ENCODE measurements around the gene CWF19L1. TPM values are rescaled to one million over a fixed set of nuclear protein-coding genes. Genes with fewer than 3 reads are reported as not detected.
"Not testable (repeated sequence)": the region's sequence is repeated elsewhere in the genome, so short reads cannot be mapped to it uniquely, and the experiment has no call there.

CWF19L1 gene
- total RNA-seq, 6 donors from 2014 or later, result 15.2 to 46.1 (median 23.3) TPM

DNA sequence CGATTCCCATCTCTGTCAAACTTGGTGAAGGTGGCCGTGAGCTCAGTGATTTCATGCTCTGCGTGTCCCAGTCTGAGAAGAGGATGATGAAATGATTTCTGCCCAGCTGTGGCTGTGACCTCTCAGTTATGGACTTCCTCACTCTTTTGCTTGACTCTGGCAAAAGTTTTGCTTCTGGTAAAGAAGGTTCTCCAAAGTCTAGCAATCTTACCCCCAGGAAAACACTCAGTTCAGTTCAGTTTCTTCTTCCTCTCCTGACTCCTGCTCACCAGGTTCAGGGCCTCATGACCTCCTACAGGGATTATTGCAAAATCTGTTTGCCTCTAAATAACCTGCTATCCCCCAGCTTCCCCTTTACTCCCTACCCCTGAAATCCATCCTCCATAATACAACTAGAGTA, 23.9 kb upstream of the CWF19L1 start:
- peak in 1 of 2 donors; percentile 42 for DNase-seq
- Histone ChIP-seq H3K4me1 (peaks cover 5 to 9% (median 8%) of the 10 kb centered on the region in 4 donors), H3K9me3 (no peaks in the 10 kb centered on the region), H3K4me3 (no peak overlapping the region), H3K27me3 (no peaks in the 10 kb centered on the region), H3K27ac (peak overlapping the region in 2 of 4 donors; percentile 52 to 65), H3K36me3 (no peaks in the 10 kb centered on the region)
- ATAC-seq (ENCODE audit: low FRiP score in 2 of 2), result no peak
- peak in 1 of 4 donors; percentile 22 for TF ChIP-seq POLR2A (IDR thresholded peaks at IDR 0.05)
- TF ChIP-seq, protein P1, sequence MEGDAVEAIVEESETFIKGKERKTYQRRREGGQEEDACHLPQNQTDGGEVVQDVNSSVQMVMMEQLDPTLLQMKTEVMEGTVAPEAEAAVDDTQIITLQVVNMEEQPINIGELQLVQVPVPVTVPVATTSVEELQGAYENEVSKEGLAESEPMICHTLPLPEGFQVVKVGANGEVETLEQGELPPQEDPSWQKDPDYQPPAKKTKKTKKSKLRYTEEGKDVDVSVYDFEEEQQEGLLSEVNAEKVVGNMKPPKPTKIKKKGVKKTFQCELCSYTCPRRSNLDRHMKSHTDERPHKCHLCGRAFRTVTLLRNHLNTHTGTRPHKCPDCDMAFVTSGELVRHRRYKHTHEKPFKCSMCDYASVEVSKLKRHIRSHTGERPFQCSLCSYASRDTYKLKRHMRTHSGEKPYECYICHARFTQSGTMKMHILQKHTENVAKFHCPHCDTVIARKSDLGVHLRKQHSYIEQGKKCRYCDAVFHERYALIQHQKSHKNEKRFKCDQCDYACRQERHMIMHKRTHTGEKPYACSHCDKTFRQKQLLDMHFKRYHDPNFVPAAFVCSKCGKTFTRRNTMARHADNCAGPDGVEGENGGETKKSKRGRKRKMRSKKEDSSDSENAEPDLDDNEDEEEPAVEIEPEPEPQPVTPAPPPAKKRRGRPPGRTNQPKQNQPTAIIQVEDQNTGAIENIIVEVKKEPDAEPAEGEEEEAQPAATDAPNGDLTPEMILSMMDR (IDR thresholded peaks at IDR 0.05), result no peak
- WGBS, 2 donors, result 50 to 56% methylated on average over 3 of the region's 3 CpGs

DNA sequence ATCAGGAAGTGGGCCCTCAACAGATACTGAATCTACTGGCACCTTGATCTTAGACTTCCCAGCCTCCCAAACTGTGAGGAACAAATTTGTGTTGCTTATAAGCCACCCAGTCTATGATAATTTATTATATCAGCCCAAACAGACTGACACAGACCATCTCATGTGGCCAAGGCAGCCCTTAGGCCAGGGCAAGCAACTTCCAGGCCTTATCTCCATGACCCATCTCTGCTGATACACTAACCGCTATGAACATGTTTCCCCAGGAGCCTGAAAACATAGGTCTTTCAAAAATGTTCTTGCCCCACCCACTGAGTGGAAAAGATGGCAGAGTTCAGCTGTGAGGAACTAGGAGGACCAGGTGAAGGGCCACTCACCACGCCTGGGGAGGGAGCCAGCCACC, 22.2 kb upstream of the CWF19L1 start:
- TF ChIP-seq POLR2AphosphoS5 (IDR thresholded peaks at IDR 0.05) (no peak), EP300 (IDR thresholded peaks at IDR 0.05) (no peak), POLR2A (IDR thresholded peaks at IDR 0.05) (no peak)
- TF ChIP-seq, protein P1 (IDR thresholded peaks at IDR 0.05), result no peak
- H3K36me3 ChIP-seq, result no peaks in the 10 kb centered on the region
- no peak for DNase-seq
- H3K4me3 ChIP-seq, result no peak overlapping the region
- H3K9me3 ChIP-seq, result no peaks in the 10 kb centered on the region
- peaks cover 14 to 23% (median 17%) of the 10 kb centered on the region in 4 donors for H3K4me1 ChIP-seq
- peak overlapping the region in 1 of 4 donors; percentile 65 for H3K27ac ChIP-seq
- ATAC-seq (ENCODE audit: low FRiP score in 2 of 2), result no peak
- H3K27me3 ChIP-seq, result no peaks in the 10 kb centered on the region
- WGBS, 2 donors, result 83 to 89% methylated on average over 1 to 2 of the region's 2 CpGs

DNA sequence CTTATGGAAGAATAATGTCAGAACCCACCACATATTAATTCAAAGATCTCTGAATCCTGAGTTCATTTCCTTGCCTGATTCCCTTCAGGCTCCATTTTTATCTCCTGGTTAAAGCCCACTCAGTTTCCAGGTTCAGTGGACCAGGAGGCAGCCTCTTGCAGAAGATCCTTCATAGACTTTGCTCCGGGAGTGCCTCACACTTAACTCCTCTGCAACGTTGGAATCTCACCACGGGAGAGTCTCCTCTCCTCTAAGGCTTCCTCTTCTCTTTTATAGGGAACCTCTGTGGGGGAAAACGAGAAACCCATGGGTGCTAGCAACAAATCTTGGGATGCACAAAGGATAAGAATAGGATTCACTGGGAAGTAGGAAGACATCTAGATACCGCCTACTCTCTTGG, 20.8 kb upstream of the CWF19L1 start:
- Histone ChIP-seq H3K27me3 (no peaks in the 10 kb centered on the region), H3K27ac (no peak overlapping the region), H3K4me1 (peaks cover 15 to 28% (median 20%) of the 10 kb centered on the region in 4 donors), H3K36me3 (peaks cover 0 to 7% (median 1%) of the 10 kb centered on the region in 4 donors), H3K4me3 (no peak overlapping the region), H3K9me3 (no peaks in the 10 kb centered on the region)
- ATAC-seq (ENCODE audit: low FRiP score in 2 of 2) (no peak), DNase-seq (no peak)
- WGBS, 2 donors, result 80 to 84% methylated on average over 5 of the region's 5 CpGs
- TF ChIP-seq EP300 (IDR thresholded peaks at IDR 0.05) (no peak), POLR2AphosphoS5 (IDR thresholded peaks at IDR 0.05) (no peak), POLR2A (IDR thresholded peaks at IDR 0.05) (no peak)
- TF ChIP-seq, protein P1 (IDR thresholded peaks at IDR 0.05), result no peak

DNA sequence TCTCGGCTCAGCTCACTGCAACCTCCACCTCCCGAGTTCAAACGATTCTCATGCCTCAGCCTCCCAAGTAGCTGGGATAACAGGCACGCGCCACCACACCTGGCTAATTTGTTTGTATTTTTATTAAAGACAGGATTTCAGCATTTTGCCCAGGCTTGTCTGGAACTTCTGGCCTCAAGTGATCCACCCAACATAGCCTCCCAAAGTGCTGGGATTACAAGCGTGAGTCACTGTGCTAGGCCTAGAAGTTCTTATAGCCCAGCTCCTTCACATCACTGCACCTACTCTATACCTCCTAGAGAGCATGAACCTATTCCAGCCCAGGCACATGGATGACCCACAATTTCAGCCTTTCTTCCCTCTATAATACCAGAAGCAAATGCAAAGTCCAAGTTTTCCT, 20.3 kb upstream of the CWF19L1 start:
- Histone ChIP-seq H3K9me3 (no peaks in the 10 kb centered on the region), H3K4me1 (peaks cover 18 to 29% (median 22%) of the 10 kb centered on the region in 4 donors), H3K27ac (no peak overlapping the region), H3K27me3 (no peaks in the 10 kb centered on the region), H3K36me3 (peaks cover 0 to 8% (median 1%) of the 10 kb centered on the region in 4 donors), H3K4me3 (no peak overlapping the region)
- DNase-seq, result no peak
- no peak for ATAC-seq (ENCODE audit: low FRiP score in 2 of 2)
- 98 to 100% methylated on average over 6 of the region's 6 CpGs for WGBS, 2 donors
- no peak for TF ChIP-seq POLR2A (IDR thresholded peaks at IDR 0.05)
- no peak for TF ChIP-seq POLR2AphosphoS5 (IDR thresholded peaks at IDR 0.05)

DNA sequence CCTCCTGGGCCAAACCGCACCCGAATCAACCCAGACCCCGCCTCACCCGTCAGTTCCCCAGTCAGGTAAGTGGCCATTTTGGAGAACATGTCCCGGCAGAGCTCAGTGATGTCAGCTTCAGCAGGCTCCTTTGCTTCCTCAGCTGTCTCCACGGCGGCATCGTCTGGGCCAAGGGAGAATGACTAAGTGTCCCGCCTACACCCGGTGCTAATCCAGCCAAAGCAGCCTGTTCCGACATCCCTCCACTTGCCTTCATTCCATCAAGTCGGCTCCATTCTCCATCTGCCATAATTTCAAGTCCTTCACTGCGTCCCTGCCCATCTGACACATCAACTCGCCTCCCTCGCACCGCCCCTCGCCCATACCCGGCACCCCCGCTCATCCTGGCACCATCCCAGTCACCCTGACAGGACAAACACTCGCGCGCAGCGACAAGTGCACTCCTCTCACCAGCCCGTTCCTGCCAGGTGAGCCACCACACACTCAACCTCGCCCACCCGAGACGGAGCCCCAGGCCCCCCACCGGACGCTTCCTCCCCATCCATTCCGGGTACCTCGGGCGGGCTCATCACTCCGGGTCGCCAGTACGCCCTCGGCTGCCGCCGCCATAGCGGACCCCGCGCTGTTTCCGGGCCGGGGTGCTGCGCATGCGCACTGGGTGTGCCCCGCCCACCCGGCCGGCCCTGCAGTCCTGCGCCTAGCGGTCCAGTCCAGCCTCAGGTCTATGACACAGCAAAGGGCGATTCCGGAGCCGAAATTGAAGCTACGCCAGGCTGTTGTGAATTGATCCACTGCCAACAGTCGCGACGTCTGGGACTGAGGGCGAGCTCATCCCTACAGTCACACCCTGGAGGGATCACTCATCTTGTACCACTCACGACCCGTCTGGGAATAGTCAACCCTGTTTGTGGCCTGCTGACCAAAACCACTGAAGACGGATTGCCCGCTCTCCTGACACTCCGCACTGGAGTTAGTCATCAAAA, 18.9 kb upstream of the CWF19L1 start, which contains the start of gene BLOC1S2:
TSS of gene BLOC1S2 (minus strand) at position 630 of the 983 bp plus-strand sequence. CDS start at position 609, 21 bp downstream.
- no peaks in the 10 kb centered on the region for H3K9me3 ChIP-seq
- TF ChIP-seq, protein P1 (IDR thresholded peaks at IDR 0.05), result peak in 4 of 6 experiments; percentile 17 to 44 (median 42)
- TF ChIP-seq POLR2A (IDR thresholded peaks at IDR 0.05), result peak in 3 of 4 donors; percentile 82 to 95 (median 84)
- peak; percentile 94 to 95 for TF ChIP-seq POLR2AphosphoS5 (IDR thresholded peaks at IDR 0.05)
- peak in 1 of 4 donors; percentile 12 for TF ChIP-seq EP300 (IDR thresholded peaks at IDR 0.05)
- H3K4me3 ChIP-seq, result peak within 1 kb of the TSS; percentile 80 to 89 (median 87)
- H3K4me1 ChIP-seq, result peaks cover 15 to 37% (median 22%) of the 10 kb centered on the region in 4 donors
- peak within 1 kb of the TSS; percentile 94 to 99 (median 97) for H3K27ac ChIP-seq
- DNase-seq, result peak; percentile 88 to 98
- 2 to 4% methylated on average over 44 to 47 of the region's 63 CpGs for WGBS, 2 donors
- peaks cover 0 to 14% (median 1%) of the 10 kb centered on the region in 4 donors for H3K36me3 ChIP-seq
- no peaks in the 10 kb centered on the region for H3K27me3 ChIP-seq
- peak; percentile 96 to 98 for ATAC-seq (ENCODE audit: low FRiP score in 2 of 2)

DNA sequence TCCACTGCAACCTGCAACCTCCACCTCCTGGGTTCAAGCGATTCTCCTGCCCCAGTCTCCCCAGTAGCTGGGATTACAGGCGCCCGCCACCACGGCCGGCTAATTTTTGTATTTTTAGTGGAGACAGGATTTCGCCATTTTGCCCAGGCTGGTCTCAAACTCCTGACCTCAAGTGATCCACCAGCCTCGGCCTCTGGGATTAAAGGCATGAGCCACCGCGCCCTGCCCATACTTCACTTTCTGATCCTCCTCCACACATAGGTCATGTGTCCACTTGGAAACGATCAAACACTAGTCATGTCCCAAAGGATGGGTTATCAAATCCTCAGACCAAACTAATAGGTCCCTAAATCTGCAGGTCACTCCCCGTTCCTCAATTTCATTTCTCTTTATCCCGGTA, 17.9 kb upstream of the CWF19L1 start:
- H3K36me3 ChIP-seq, result peaks cover 2 to 20% (median 5%) of the 10 kb centered on the region in 4 donors
- not testable (repeated sequence) for ATAC-seq (ENCODE audit: low FRiP score in 2 of 2); H3K9me3 ChIP-seq; DNase-seq; H3K27me3 ChIP-seq
- H3K27ac ChIP-seq, result peak overlapping the region; percentile 94 to 99 (median 97)
- H3K4me3 ChIP-seq, result peak overlapping the region in 3 of 4 donors; percentile 80 to 89 (median 85)
- 82 to 90% methylated on average over 12 of the region's 12 CpGs for WGBS, 2 donors
- peaks cover 15 to 37% (median 22%) of the 10 kb centered on the region in 4 donors for H3K4me1 ChIP-seq

Data from upper lobe of left lung (tissue), 6 donors.